ENCODE data around the gene CCDC171.

DNA sequence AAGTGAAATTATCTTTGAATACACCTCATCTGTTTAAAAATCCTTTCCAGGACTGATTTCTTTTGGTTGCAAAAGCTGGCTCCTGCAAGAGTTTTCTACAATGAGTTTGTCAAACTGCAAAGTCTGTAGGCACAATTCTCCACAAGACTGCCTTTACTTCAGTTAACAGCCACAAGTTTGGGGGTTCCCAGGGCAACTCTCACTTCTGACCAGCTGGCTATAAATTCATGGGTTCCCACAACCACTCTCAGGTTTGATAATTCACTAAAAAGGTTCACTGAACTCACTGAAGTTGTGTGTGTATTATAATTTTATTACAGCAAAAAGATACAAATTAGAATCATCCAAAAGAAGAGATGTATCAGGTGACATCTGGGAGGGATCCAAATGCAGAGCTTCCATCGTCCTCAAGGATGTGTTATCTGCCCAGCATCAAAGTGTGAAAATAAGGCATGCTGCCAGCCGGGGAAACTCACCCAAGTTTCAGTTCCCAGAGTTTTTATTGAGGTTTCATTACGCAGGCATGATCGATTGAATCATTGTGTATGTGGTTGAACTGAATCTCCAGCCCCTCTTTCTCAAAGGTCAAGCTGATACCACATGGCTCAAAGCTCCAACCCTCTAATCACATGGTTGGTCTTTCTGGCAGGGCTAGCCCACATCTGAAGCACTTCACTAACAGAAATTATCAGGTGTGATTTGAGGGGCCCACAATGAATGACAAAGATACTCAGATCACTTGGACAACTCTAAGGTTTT is 23.1 kb upstream of the CCDC171 start:
- TF ChIP-seq, protein P1, sequence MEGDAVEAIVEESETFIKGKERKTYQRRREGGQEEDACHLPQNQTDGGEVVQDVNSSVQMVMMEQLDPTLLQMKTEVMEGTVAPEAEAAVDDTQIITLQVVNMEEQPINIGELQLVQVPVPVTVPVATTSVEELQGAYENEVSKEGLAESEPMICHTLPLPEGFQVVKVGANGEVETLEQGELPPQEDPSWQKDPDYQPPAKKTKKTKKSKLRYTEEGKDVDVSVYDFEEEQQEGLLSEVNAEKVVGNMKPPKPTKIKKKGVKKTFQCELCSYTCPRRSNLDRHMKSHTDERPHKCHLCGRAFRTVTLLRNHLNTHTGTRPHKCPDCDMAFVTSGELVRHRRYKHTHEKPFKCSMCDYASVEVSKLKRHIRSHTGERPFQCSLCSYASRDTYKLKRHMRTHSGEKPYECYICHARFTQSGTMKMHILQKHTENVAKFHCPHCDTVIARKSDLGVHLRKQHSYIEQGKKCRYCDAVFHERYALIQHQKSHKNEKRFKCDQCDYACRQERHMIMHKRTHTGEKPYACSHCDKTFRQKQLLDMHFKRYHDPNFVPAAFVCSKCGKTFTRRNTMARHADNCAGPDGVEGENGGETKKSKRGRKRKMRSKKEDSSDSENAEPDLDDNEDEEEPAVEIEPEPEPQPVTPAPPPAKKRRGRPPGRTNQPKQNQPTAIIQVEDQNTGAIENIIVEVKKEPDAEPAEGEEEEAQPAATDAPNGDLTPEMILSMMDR (IDR thresholded peaks at IDR 0.05; ENCODE audit: insufficient read depth, low read length): no peak
- no peak for TF ChIP-seq GABPA (IDR thresholded peaks at IDR 0.05; ENCODE audit: low read depth)

Data from HL-60 (cell line).